GM19328 (cell line): ENCODE measurements around the gene MT1E.
"Not testable (repeated sequence)": the region's sequence is repeated elsewhere in the genome, so short reads cannot be mapped to it uniquely, and the experiment has no call there.

Experiments used
- ATAC-seq: cut with Tn5 transposase; IDR thresholded peaks from one replicate; pipeline ENCODE4 v1.9.1; 2021; ENCODE audit warnings: mild to moderate bottlenecking, moderate library complexity; ENCODE audit not compliant: unreplicated experiment

Gene MT1E

DNA sequence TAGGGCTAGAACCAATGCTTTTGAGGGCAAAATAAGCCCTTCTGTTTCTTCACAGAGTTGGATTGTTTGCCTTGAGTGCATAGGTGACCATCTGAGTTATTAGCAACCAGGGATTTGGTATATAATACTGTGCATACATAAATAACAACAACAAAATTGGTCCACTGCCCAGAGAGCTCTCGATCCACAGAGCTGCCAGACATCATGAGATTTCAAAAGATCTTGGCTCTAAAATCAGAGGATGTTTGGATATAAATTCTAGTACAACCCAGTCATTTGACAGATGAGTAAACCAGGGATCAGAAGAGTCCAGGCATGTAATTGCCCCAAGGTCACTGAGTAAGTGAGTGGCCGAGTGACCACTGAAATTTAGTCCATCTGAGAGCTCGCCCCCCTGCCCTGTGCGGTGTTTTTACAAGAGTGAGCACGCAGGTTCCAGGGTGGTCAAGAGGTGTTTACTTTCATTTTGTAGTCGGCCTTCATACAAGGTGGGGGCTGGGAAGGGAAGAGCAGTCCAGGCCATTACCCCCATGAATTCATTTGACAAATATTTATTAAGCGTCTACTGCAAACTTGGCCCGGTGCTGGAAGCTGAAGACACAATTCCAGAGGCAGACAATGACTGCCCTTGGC, 19.0 kb upstream of the MT1E start:
- no peak for ATAC-seq

DNA sequence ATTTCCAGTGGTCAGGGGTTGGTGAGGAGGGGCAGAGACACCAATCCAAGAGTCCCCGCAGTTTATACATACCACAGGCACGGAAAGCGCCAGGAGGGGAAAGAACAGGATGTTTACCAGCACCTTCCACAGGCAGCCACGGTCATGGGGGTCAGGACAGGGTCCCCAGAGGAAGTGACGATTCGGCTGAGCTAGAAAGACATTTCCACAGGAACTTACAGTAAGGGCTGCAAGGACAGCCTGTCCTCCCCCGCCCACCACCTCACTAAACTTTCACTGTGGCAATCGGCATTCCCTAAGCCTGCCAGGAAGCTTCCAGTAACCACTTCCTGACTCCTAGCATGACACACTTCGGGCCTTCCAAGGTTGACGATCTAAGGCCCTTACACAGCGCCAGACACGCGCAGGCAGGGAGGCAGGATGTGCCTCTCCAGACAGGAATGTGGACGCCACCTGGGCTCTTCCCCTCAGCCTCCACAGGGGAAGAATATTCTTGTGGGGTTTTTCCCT, 18.4 kb upstream of the MT1E start:
- ATAC-seq: no peak

DNA sequence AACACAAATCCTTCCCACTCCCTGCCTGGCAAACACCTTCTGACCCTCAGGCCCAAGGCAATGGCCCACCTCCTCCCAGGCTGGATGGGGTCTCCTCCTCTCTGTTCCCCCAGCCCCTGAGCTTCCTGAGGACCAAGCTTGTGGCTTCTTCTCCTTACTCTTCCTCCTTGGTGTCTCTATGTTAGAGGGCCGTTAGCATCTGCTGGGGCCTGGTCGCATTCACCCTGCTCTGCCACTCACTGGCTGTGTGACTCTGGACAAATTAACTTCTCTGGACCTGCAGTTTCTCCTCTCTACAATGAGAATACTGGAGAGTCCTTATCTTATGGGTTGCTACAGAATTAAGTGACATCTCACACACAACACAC, 17.9 kb upstream of the MT1E start:
- ATAC-seq: no peak

DNA sequence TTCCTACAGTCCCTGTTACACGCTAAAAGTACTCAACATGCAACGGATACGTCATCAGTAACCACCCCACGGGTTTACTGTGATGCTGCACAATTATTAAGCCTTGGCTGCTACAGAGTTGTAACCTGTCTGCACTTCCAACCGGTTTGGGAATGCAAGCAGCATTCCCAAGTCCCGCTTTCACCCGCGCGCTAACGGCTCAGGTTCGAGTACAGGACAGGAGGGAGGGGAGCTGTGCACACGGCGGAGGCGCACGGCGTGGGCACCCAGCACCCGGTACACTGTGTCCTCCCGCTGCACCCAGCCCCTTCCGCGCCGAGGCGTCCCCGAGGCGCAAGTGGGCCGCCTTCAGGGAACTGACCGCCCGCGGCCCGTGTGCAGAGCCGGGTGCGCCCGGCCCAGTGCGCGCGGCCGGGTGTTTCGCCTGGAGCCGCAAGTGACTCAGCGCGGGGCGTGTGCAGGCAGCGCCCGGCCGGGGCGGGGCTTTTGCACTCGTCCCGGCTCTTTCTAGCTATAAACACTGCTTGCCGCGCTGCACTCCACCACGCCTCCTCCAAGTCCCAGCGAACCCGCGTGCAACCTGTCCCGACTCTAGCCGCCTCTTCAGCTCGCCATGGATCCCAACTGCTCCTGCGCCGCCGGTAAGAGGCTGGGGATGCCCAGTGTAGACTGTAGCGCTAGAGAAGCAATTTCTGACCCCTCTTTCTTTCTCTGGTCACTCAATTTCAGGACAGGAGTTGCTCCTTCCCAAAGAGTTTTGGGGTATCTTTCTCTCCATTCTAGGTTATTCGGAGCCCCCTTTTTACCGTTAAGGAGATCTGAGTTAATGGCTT, 17.3 kb upstream of the MT1E start, which contains the start of gene MT2A:
Gene MT2A (plus strand): TSS at position 542 of the 833 bp plus-strand sequence. CDS start 72 bp downstream, at position 614.
- peak; percentile 82 for ATAC-seq

DNA sequence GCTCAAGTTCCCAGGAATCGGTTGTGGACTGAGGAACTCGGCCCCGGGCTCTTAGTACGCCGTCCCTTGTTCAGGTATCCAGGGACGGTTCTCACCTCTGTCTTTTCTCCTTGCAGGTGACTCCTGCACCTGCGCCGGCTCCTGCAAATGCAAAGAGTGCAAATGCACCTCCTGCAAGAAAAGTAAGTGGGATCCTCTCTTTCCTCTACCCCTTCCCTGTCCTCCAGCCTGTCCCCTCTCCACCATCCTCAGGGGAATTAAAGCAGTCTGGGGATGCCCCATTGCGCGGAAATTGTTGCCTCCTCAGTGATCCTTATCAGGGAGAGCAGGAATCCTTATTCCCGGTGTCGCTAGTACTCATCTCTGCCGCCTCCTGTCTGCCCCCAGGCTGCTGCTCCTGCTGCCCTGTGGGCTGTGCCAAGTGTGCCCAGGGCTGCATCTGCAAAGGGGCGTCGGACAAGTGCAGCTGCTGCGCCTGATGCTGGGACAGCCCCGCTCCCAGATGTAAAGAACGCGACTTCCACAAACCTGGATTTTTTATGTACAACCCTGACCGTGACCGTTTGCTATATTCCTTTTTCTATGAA, 16.6 kb upstream of the MT1E start:
- ATAC-seq: no peak

DNA sequence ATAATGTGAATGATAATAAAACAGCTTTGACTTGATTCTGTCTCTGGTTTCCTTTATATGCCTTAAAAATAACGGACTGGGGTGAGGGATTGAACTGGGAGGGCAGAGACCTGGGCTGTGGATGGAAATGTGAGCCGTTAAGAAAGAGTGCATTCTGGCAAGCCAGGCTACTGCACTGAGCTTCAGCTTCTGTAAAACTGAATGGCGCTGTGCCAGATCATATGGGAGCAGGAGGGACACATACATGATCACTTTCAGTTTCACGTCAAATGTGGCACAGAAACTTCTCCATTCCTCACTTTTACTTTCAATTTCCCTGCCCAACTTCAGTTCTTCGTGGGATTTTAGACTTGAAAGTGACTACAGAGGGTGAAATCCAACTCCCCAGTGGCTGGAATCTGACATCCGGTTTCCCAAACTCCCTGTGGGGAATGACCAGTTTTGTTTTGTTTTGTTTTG, 16.1 kb upstream of the MT1E start:
- ATAC-seq: peak; percentile 34

DNA sequence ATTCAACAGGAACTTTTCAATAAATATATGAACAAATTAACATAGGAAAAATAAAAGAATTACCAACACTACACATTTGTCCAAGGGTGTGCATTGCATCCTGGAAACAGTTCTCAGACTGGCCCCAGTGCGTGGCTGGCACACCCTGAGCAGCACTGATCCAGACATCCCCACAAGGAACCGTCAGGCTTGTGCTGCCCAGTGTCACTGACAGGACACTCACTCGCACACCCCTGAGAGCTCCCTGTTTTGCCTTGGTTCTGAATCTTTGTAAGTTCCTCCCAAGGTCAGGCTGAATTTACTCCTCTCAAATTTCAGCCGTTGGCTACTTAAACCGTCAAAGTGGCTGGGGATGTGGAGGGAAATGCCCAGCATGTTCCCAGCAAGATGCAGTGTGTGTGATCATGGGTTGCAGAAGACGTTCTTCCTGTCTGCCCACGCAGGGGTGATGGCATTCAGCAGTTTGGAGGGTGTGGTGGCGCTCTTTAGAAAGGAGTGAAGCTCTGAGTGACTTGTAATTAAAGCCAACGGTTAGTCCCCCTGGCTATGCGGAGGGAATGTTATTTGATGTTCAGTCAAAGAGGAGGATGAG, 15.5 kb upstream of the MT1E start:
- ATAC-seq: no peak

DNA sequence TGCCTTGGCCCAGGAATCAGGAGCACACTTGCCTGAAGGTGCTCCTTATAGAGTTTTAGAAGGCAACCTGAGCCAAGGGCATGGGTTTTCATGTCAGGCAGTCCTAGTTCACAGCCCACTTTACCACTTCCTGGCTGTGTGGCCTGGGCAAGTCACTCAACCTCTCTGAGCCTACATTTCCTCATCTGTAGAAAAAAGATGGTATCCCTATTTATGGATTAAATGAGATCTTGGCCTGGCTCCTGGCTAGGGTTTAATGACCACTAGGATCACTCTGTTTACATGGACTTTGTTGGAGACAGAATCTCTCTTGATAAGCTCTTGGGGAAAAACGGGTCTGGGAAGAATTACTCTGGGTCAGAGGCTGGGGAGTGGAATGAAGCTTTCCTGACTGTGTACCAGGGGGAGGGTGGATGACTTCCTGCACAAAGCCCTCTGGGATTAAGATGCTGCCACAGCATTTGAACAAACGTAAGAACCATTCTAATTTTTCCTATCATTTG, 14.9 kb upstream of the MT1E start:
- ATAC-seq: no peak

DNA sequence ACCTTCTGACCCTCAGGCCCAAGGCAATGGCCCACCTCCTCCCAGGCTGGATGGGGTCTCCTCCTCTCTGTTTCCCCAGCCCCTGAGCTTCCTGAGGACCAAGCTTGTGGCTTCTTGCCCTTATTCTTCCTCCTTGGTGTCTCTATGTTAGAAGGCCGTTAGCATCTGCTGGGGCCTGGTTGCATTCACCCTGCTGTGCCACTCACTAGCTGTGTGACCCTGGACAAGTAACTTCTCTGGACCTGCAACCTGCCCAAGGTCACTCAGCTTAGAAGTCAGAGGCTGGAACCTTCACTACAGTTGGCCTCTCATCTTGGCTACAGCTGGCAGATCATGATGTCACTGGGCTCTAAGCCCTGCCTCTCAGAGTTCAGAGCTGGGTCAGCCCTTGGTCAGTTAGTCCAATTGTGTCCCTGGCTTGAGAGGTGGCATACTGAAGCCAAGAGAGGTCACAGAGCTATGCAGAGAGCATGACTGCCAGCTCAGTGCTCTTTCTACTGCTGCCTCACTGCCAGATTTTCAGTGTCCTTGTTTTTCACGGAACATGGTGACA, 14.2 kb upstream of the MT1E start:
- ATAC-seq: no peak

DNA sequence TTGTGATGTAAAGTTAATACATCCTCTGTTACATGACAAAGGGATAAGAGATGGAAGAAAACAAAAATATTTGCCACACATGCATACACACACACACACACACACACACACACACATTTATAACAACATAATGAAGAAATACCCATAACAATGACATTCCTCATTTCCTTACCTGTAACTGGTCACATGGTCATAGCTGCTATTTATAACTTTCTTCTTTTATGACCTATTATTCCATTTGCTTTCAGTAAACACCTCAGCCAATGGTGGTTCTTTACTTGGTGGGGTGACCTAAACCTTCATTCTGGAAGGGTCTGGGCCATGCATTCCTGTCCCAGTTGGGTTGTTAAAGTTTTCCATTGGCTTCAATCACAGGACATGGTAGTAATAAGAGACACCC, 11.9 kb upstream of the MT1E start:
- ATAC-seq: no peak

DNA sequence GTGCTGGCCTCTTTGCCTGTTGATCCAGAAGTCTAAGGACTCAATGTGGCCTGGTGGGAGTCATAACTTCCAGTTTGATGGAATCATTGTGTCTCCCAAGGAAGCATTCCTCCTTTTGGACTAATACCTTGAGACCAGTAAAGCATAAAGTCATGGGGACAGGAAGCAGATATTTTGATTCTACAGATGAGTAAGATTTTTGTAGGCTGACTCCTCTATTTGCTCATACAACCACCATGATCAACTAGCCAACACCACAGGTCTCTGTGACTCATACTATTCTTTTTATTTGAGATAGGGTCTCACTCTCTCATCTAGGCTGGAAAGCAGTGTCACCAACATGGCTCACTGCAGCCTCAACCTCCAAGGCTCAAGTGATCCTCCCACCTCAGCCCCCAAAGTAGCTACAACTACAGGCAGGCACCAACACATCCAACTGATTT, 11.0 kb upstream of the MT1E start:
- ATAC-seq: no peak

DNA sequence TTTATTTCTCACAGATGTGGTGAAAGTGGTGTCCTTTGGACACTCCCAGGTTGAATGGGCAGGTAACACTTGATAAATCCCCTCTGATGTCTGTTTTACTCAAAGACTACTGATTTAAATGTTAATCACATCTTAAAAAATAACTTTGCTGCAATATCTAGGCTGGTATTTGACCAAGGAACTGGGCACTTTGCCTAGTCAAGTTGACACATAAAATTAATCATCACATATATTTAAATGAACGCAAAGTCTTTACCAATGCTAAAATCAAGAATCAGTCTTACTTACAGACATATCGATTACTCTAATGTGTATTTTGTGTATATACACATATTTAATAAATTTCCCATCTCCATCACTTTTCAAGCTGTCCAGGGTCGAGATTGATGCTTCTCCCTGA, 10.2 kb upstream of the MT1E start:
- ATAC-seq: no peak

DNA sequence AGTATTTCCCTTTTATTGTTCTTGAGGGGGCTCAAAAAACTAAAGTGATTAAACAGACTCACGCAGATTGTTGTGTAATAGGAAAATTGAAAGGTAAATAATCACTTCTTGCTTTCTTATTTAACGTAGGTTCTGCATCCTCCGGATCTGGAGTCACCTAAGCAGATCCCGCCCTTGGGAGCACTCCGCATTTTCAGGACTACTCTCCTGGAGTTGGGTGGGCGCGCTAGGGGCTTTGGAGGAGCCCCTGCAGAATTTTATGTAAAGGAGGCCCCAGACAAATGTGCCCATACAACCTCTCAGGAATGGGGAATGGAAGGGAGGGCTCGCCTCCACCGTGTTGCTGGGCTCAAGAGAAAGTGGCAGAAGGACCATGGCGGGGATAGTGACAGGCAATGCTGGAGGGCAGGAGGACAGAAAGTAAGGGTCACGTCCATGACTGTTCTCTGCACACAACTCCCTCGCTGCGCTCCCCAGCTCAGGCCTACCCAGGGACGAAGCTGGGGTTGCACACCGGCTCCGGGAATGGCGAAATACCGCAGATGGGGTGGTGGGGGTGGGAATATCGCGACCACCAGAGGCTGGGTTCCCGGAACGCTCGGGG, 8.9 kb upstream of the MT1E start:
- ATAC-seq: no peak

DNA sequence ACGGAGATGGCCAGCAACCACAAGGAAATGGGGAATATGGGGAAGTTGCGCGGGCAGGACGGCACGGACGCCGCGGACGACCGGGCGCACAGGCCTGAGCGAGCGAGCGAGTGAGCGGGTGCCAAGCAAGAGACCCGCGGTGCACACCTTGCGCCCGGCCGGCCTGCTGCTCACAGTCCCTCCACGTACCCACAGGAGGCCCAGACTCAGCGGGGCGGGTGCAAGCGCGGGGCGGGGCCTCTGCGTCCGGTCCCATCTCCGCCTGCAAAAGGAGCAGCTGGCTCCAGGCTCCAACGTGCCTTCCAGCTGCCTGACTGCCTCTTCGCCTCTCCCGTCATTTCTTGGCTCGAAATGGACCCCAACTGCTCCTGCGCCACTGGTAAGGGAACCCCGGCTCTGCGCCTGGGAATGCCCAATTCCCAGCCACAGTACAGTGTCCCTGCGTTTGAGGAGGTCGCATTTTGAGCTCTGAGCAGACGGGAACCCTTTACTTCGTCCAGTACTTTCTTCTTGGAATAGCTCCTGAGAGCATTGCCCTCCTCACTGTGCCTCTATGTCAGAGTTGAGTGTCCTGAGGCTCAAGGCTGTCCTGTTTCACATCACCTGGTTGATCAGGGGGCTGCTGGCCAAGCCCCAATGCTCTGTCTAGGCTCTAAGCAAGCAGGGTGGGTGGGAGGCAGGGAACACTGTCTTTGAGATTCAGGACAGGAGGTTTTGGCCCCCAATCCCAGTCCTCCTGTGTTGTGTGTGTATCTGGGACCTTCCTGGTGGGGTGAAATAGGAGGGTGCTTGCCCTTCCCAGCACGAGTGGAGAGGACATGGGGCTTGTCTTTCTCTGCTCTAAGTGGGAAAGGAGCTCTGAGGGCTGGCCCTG, 8.1 kb upstream of the MT1E start:
- no peak for ATAC-seq

DNA sequence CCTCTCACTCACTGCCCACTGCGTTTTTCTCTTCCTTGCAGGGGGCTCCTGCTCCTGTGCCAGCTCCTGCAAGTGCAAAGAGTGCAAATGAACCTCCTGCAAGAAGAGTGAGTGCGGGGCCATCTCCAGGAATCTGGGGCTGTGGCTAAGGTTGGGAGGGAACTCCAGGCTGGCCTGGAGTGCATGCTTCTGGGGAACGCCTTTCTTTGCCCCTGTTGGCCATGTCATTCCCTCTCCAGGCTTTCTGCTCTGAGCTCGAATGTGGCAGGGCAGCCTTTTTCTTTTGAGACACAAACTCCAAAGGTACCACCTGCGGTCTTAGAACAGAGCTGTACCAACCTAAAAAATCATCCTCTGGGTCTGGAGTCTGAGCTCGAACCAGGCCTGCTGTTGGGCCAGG, 7.4 kb upstream of the MT1E start:
- no peak for ATAC-seq

DNA sequence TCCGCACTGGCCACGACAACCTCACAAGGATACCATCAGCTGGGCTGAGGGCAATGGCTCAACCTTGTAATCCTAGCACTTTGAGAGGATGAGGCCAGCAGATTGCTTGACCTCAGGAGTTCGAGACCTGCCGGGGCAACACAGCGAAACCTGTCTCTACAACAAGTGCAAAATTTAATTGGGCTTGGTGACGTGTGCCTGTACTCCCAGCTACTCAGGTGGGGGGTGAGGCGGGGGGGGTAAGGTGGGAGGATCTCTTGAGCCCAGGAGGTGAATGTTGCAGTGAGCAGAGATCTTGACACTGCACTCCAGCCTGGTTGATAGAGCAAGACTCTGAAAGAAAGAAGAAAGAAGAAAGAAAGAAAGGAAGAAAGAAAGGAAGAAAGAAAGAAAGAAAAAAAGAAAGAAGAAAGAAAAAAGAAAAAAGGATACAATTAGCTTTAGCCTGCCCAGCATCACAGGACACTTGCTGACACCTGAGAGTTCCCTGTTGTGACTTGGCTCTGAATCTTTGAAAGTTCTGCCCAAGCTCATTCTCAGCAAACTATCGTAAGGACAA, 5.2 kb upstream of the MT1E start:
- no peak for ATAC-seq

DNA sequence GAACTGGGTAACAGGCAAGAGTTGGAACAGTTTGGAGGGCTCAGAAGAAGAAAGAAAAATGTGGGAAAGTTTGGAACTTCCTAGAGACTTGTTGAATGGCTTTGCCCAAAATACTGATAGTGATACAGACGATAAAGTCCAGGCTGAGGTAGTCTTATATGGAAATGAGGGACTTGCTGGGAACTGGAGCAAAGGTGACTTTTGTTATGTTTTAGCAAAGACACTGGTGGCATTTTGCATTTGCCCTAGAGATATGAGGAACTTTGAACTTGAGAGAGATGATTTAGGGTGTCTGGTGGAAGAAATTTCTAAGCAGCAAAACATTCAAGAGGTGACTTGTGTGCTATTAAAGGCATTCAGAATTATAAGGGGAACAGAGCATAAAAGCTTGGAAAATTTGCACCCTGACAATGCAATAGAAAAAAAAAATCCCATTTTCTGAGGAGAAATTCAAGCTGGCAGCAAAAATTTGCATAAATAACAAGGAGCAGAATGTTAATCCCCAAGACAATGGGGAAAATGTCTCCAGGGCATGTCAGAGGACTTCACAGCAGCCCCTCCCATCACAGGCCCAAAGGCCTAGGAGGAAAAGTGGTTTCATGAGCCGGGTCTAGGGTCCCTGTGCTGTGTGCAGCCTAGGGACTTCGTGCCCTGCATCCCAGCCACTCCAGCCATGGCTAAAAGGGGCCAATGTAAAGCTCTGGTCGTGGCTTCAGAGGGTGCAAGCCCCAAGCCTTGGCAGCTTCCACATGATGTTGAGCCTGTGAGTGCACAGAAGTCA, 3.7 kb upstream of the MT1E start:
- not testable (repeated sequence) for ATAC-seq

DNA sequence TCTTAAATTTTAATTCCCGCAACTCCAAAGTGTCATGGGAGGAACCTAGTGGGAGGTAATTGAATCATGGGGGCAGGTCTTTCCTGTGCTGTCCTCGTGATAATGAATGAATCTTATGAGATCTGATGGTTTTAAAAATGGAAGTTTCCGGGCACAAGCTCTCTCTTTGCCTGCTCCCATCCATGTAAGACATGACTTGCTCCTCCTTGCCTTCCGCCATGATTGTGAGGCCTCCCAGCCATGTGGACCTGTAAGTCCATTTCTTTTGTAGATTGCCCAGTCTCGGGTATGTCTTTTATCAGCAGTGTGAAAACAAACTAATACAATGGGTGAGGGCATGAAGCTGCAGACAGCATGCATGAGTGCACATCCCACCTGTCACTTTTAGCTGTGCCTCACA, 2.4 kb upstream of the MT1E start:
- ATAC-seq: not testable (repeated sequence)
